GM12864 (cell line): ENCODE data around the gene AOPEP.

Experiments used
- DNase-seq: peaks from one replicate; pipeline ENCODE4 v3.0.0-alpha.2; 2011; ENCODE audit warnings: low read depth
- H3K4me3 ChIP-seq: 2 replicates; pipeline ENCODE4 v1.5.1; 2011; ENCODE audit warnings: mild to moderate bottlenecking, low read depth, low read length, control low read depth
- CTCF ChIP-seq: IDR thresholded peaks from 2 replicates; pipeline ENCODE4 v1.5.1; 2011; ENCODE audit warnings: low read depth, mild to moderate bottlenecking, moderate library complexity, low read length, control low read depth, inconsistent platforms; ENCODE audit errors: missing control alignments

Gene AOPEP

GRCh38 chr9:94714494-94714893 lies 12.0 kb upstream of the AOPEP start:
- no peak overlapping the region for H3K4me3 ChIP-seq
- DNase-seq: no peak
- no peak for TF ChIP-seq CTCF

DNA sequence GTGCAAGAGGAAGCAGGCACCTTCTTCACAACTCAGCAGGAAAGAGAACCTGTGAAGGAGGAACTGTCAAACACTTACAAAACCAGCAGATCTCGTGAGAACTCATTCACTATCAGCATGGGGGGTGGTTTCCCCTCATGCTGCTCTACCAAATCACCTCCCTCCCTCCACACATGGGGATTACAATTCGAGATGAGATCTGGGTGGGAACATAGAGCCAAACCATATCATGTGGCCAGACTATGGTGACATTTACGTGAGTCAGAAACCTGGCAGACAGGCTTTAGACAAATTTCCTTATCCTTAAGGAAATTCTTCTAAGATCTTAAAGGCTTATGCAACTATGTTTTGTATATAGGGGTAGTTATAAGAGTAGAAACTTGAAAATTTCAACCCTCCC lies 8.7 kb upstream of the AOPEP start:
- H3K4me3 ChIP-seq: no peak overlapping the region
- TF ChIP-seq CTCF: no peak
- DNase-seq: no peak

DNA sequence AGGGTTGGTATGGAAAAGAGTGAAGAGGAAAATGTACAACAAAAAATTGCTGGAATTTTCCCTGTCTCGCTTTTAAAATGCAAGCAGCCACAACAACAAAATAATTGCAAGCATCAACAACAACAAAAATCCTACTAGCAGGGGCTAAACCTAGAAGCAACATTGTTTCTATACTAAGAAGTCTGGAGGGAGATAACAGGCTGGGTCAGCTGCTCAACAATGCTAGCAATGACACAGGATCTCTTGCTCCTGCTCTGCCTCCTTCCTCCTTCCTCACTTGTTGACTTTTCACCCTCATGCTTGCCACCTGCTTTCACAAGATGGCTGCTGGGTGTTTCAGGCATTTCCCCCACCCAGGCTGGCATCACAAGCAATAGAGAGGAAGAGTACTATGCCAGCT lies 7.6 kb upstream of the AOPEP start:
- H3K4me3 ChIP-seq: no peak overlapping the region
- no peak for TF ChIP-seq CTCF
- DNase-seq: no peak

DNA sequence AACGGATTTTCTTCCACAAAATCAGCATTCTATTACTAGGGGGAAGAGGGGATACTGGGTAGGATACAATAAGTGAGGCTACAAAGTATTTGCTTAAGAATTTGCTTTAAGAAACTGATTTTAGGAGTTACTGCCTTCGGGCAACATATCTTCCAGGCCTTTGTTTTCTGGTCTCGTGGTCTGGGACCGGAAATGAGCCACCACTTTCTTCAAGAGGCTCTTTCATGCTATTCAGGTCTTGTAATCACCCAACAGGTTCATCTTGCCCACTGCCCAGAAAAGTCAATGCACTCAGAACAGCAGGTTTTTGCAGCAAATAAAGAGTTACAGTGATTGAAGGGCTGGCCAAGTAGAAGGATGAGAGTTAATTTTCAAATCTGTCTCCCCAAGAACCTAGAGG lies 6.6 kb upstream of the AOPEP start:
- DNase-seq: no peak
- TF ChIP-seq CTCF: no peak
- no peak overlapping the region for H3K4me3 ChIP-seq

DNA sequence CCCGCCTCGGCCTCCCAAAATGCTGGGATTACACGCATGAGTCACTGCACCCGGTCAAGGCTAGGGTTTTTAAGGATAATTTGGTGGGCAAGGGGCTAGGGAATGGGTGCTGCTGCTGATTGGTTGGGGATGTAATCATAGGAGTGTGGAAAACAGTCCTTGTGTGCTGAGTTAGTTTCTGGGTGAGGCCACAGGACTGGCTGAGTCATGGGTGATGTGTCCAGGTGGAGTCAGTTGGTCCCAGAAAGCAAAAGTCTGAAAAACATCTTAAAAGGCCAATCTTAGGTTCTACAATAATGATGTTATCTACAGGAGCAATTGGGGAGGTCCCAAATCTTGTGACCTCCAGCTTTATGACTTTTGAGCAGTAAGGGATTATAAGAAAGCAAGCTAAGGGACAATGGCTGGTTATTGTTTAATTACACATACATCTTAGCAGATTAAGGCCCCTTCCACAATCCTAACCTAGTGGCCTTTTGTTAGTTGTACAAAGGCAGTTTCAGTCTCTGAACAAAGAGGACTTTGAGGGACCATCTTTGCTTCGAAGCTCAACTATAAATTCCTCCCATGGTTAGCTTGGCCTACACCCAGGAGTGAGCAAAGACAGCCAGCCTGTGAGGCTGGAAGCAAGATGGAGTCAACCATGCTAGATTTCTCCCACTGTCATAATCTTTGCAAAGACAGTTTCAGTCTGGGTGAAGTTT lies 5.5 kb upstream of the AOPEP start:
- DNase-seq: no peak
- no peak overlapping the region for H3K4me3 ChIP-seq
- TF ChIP-seq CTCF: no peak

GRCh38 chr9:94721754-94722153 lies 4.7 kb upstream of the AOPEP start:
- no peak for DNase-seq
- no peak for TF ChIP-seq CTCF
- H3K4me3 ChIP-seq: no peak overlapping the region

GRCh38 chr9:94725293-94725692 lies 1.2 kb upstream of the AOPEP start:
- no peak overlapping the region for H3K4me3 ChIP-seq
- TF ChIP-seq CTCF: no peak
- DNase-seq: no peak
